Raji (cell line): ENCODE data around the gene ELOVL3.

Experiments used
- POLR2A ChIP-seq: IDR thresholded peaks from 2 replicates; pipeline ENCODE4 v1.6.1; 2011; ENCODE audit warnings: low read depth, low read length, control low read depth; ENCODE audit not compliant: insufficient read depth

ELOVL3 gene

DNA sequence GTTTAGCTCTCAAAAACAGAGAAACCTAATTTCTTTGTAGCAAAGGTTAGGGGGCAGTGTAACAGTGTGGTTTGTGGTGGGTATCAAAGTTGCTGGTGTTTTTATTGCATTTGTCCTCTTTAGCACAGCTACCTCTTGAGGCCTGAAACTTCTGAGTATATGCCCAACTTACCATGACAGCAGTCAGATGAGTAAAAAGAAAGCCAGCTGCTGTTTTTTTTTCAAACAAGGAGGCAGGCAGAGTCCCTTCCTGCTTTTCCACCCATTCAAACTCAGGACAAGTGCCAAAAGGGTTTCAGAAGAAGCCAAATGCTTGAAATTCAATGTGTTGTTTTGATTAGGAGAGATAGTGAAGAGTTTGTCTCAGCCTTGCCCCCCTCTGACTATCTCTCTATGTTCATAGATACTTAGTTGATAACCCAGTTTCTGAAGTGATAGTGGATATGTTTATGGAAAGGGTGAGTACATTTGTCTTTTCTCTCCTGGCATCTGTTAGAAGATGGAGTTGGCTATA lies 42.3 kb downstream of the ELOVL3 start:
- TF ChIP-seq POLR2A = no peak

DNA sequence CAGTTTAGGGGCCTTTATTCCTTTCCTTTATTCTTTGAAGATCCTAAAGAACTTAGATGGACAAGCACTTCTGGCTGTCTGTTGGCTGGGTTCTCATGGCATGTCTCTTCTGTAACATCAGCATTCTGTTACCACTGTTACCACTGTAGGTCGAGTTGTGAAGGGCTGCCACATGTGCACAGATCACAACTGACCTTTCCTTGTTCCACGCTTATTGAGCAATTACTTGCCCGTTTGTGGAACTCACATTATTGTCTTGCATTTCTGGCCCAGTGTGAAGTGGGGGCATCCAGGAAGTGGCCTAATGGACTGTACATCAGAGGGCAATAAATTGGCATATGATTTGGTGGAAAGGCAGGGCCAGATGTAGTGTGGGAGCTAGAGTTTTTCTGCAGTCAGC lies 42.9 kb downstream of the ELOVL3 start:
- no peak for TF ChIP-seq POLR2A

DNA sequence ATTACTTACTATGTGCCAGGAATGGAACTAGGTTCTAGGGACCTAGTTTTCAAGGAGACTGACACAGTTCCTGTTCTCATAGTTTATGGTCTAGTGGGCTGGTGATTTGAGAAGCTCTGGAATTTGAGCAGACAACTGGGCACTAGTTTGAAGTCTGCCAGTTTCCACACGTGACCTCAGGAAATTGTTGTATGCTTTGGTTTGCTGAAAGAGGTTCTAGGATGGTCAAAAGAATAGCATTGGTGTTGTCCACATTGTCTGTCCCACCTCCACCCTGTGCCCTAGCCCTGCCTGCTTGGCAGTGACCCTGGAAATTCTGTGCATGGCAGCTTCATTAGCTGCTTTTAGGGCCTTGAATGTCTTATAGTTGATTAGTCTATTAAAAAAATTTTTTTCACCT lies 48.0 kb downstream of the ELOVL3 start:
- TF ChIP-seq POLR2A = no peak

DNA sequence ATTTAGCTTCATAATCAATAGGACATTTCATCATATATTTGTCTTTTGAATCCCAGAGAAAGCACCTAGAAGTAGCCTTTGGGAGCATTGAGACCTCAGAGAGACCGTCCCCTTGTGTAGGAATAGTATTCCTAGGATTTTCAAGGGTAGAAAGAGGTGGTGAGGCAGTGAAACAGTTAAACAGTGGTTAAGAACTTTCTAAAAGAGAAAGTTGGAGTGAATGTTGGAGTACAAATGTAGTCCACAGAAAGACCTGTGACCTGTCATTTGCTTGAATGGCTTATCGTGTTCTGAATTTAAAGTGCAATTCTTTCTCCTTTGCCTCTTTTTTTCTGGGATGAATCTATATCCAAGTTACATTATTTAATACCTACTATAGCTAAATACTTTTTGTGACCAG lies 49.2 kb downstream of the ELOVL3 start:
- TF ChIP-seq POLR2A = no peak

DNA sequence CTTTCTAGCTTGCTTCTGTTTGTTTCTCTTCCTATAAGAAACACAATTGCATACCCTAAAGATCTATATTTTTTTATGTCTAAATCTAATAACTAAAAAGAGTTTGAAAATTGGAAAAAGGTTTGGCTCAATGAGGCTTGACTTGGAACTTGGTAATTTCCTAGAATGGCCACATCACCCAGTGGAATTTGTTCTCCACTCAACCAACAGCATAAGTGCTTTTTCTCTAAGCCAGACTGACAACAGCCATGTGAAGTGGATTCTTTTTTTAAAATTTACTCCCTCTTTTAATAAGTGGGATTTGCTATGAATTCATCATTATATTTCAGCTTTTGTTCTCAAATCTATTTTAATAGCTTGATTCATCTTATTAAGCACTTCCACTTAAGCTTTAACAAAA lies 53.0 kb downstream of the ELOVL3 start:
- no peak for TF ChIP-seq POLR2A
